ENCODE data around the gene PDZK1.

- TF ChIP-seq CTCF (IDR thresholded peaks at IDR 0.05; ENCODE audit: low read depth, low read length): no peak
- no peak for TF ChIP-seq POLR2A (IDR thresholded peaks at IDR 0.05; ENCODE audit: extremely low read depth, insufficient read length)
These were observed 44.4 kb upstream of the PDZK1 start for GRCh38 chr1:145751491-145752037.

All from NB4 (cell line).